PFSK-1 (cell line): ENCODE data around the gene GARIN5A.

ENCODE experiments used
- FOXP2 ChIP-seq: optimal IDR thresholded peaks from 2 replicates; pipeline ENCODE3; 2011; ENCODE audit warnings: borderline replicate concordance, control low read depth, inconsistent platforms; ENCODE audit not compliant: insufficient read depth; ENCODE audit errors: extremely low read length, extremely low read depth
- POLR2AphosphoS5 ChIP-seq: IDR thresholded peaks from 2 replicates; pipeline ENCODE4 v1.6.1; 2012; ENCODE audit warnings: low read depth, mild to moderate bottlenecking, control low read depth, low read length, moderate library complexity
- REST ChIP-seq, 2 experiments: IDR thresholded peaks; 2 replicates each; pipeline versions ENCODE4 v1.6.1 to v1.8.0; 2011 to 2012; ENCODE audit warnings: low read depth in 2 of 2, low read length in 2 of 2, control low read depth in 1 of 2, inconsistent platforms in 1 of 2, mild to moderate bottlenecking in 1 of 2, moderate library complexity in 1 of 2; ENCODE audit not compliant: insufficient read depth in 1 of 2
- SIN3A ChIP-seq: IDR thresholded peaks from 2 replicates; pipeline ENCODE4 v1.6.1; 2012; ENCODE audit warnings: mild to moderate bottlenecking, low read length, moderate library complexity, borderline replicate concordance; ENCODE audit not compliant: insufficient read depth
- TAF1 ChIP-seq: IDR thresholded peaks from 2 replicates; pipeline ENCODE4 v1.6.1; 2012; ENCODE audit warnings: low read length, control low read depth, borderline replicate concordance; ENCODE audit not compliant: insufficient read depth

GRCh38 chr19:50519006-50519575 lies 42.4 kb upstream of the GARIN5A start:
- TF ChIP-seq TAF1 = no peak
- TF ChIP-seq REST (IDR thresholded peaks at IDR 0.05; ENCODE audit: insufficient read depth in 1 of 2, low read depth in 2 of 2, low read length in 2 of 2) = no peak
- TF ChIP-seq POLR2AphosphoS5 = no peak
- TF ChIP-seq SIN3A = no peak
- TF ChIP-seq FOXP2 = no peak
